NCI-H1417 (cell line): ENCODE data around the gene ESPL1.

Source experiments
- DNase-seq, 3 experiments: peaks; one replicate each; lab custom pipeline; 2025; lab: John Stamatoyannopoulos, UW

Gene ESPL1

DNA sequence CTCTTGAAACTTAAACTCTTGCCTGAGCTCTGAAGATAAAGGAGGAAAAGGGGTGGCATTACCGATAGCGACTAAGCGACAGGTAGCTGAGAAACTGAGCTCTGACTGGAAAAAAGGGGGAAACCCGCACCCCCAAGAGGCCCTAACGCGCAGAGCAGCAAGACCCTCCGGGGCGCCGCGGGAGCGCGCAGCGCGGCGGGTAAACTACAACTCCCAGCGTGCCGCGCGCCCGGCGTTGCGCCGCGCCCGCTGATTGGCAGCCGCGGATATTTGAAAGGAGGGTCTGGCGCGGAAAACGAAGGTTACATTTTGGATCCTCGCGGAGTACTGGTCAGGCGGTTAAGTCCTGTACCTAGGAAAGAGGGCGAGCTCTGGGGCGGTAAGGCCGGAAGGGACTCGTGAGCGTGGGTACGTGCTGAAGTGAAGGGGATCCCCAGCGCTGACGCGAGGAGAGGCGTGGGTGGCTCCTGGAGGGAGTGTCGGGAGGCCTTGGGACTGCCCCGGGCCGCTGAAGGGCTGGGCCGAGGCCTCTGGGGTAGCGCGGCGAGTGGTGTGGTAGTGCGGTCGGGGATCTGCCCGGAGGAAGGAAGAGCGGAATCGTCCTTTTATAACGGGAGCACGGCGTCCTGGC, at the start of gene ESPL1:
Gene ESPL1, plus strand, starts transcription at position 301 of the 631 bp plus-strand sequence. CDS start 468 bp downstream, outside the sequence.
- DNase-seq, result peak; percentile 74 to 90 (median 90)

DNA sequence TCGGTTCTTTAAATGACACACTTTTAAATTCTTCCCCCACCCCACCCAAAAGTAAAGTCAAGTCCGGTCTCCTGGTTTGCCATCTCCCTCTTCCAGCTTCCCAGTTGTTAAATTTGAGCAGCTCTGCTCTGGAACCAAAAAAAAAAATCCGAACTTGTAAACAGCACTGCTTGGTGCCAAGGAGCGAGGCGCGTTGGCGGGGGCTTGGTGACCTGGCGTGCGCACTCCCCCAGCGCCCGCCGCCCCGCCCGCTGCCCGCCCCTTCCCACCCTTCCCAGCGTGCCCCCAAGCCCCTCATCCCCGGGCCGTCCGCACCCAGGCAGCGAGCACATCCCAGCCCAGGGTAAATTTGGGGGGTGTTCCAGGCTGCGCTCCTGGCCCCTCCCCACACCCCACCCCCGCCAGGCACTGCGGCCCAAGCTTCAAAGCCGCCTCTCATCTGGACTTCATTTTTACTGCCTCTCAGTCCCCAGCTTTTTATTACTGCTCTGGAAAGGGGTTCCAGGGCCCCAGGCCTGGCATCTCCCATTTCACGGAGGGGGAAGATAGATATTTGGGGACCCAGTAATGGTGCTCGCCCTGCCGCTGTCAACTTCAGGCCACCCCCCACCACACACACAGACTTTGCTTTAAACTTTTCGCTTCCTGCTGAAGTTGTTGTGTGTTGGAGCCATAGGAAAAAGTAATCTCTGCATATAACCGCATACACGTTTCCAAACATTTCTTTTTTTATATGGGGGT, 49.4 kb upstream of the ESPL1 start:
- DNase-seq, result no peak

DNA sequence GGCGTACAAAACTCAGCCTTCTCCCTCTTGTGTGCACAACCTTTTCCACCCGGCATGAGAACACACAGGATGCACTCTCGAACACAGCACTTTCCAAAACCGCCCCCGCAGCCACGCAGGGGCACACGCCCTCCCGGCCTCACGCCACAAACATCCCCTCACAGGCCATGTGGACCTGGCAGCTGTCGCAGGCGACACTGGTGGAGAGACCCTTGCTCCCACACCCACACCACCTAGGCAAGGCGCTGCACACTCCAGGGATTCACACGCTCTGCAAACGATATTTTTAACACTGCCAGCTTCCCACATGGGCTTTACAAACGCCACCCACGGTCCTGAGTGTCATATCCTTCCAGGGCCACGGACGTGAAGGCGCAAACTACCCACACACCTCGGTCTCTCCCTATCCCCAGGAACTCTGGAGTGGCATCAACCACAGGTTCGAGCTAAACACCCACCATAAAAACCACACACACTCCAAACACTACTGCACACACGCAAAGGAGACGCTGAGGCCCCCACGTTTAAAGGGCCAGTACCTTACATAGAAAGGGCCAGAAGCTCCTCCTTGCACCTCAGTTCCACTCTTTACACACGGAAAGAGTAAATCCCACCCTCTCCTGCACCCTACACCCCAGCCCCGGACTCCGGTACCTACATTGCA, 48.7 kb upstream of the ESPL1 start:
- DNase-seq, result peak in 1 of 3 experiments; percentile 50

DNA sequence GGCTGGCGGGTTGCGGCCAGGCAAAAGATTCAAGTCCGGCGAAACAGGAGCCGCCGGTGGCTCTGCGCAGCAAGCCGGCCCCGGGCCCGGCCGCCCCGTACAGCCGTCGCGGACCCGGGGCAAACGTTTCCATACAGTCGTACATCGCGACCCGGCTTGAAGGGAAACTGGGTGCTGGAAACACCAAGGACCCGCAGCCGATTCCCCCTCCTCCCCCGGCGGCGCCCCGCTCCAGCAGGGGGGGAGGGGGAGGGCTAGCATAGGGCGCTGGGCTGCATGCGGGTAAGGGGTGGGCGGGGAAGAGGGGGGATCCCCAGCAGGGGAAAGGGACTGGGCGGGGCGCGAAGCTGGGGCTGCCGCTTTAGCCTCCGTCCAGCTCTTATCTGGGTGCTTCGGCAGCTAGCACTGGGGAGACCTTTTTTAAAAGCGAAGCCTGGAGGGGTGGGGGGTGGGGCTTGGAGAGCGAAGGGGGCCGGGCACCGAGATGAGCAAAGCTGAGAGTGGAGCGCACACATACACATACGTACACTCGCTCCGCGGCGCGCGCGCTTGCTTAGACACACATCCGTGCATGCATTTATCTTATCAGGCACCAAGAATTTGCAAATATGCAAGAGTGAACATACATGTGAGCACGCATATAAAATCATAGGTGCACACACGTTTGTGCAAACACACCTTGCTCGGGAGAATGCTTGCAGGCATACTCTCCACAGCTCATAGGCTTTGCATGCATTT, 48.0 kb upstream of the ESPL1 start:
- peak; percentile 33 to 76 (median 74) for DNase-seq

DNA sequence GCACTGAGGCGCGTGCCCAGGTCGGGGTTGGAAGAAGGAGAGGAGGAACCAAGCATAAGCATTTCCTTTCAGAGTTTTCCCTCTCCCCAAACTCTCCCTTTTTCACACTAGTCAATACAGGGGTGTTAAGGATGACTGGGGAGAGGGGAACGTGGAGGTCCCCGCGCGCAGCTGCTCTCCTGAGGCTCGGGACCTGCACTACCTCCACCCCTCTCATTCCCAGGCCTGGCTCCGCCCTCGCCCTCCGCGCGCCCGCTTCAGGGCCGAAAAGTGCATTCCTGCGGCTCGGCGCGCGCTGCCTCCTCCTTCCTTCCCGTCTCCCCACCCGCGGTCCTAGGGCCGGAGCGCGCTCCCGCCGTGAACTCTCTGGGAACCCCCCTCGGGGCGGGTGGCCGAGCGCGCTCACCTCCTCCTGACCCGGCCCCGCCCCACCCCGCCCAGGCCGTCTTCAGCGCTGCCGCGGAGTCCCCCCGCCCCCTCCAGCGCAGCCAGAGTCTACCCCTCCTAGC, 47.4 kb upstream of the ESPL1 start:
- peak; percentile 65 to 78 (median 77) for DNase-seq

DNA sequence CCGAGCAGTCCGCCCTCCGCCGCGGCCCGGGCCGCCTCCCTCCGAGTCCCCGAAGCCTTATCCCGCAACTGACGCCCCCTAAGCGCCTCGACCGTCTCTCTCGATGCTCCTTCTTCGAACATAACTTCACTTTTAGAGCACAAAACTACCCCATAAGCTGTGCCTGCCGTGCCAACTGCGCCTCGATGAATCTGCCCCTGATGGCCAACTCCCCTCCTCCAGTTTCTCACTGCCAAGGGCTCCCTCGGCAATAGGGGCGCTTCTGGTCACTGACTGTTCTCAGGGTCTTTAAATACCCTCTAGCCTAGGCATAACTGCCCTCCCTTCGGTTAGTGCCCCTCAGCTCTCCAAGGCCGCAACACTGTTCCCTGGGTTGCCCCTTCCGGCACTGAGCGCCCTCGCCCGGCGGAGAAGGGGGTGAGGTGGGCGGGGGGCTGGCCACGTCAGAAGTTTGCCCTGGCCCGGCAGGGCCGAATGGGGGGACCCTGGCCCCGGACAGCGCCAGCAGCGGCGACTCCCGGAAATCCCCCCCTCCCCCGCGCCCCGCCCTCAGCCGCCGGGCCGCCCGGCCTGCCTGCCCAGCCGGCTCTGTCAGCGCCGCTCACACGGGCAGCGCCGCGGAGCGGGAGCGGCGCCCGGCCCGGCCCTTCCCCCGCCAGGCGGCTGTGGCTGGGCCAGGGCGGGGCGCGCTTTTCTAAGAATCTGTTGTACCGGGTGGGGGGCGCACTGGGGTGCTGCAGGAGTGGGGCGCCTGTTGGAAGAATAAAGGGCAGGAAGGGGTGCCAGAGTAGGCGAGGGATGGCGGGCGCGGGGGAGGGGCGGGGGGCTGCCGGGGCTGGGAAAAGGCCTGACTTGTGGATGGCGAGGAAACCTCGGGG, 46.7 kb upstream of the ESPL1 start:
- peak; percentile 24 to 75 (median 75) for DNase-seq

DNA sequence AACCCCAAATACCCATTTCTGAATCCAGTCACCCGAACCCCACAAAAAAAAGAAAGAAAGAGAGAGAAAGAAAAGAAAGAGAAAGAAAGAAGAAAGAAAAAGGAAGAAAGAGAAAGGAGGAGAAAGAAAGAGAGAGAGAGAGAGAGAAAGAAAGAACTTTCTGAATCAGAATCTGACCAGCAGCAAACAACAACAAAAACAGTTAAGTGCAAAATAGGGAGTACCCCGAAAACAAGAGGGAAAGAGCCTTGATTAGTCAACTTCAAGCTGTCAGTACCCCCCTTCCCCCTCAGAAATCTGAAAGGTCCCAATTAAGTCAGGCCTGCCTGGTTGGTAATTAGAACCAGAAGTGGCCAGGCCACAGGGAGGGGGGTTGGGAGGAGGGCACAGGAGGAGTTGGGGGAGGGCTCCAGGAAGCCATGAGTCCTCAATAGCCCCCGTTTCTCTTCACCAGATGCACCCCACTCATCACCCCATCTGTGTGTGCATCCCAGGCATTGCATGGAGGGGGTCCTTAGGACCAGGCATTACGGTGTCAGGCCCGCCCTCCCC, 45.9 kb upstream of the ESPL1 start:
- peak in 1 of 3 experiments; percentile 35 for DNase-seq

DNA sequence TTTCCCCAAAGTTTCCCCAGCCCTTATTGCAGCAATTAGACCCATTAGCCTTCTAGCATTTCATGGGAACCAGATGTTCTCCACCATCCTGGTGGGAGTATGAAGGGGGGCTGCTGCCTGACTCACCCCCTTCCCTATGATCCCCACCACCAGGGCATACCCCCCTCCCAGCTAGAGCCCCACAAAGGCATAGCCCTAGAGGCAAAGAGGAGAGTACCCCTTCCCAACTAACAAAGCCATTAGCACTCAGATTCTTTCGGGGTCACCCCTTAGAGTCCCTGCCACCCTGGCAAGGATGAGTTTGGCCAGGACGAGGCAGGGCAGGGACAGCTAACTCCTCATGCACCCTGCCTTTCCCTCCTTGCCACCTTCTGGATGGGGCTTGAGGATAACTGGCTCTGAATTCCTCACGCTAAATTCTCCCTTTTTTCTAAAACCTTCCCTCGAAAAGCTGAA, 45.3 kb upstream of the ESPL1 start:
- DNase-seq, result no peak

DNA sequence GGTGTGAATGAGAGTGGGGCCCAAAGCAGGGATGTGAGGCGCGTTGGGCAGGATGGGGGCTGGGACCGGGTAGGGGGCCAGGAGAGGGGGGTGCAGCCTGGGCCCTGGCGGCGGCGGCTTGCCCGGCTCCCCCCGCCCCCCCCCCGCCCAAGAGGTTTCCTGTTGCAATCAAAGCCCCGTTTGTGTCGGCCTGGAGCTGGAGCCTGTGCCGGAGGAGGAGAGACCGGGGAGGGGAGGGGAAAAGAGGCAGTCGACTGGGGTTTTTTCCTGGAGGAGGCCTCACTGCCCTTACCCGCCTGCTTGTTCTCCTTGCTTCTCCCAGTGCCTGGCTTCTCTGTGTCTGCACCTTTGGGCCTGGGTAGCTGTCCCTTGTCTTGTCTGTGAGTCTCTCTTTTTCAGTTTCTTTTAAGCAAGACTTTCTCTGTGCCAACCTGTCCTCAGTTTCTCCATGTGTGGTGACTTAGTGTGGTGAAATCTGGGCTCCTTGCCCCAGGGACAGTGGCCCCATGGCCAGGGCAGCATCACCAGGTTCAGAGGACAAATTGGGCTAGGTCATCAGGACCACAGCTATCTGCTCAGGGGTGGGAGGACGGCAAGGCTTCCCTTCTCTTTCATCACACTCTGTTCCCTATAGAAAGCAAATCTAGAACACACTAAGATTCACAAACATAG, 44.6 kb upstream of the ESPL1 start:
- DNase-seq, result no peak

DNA sequence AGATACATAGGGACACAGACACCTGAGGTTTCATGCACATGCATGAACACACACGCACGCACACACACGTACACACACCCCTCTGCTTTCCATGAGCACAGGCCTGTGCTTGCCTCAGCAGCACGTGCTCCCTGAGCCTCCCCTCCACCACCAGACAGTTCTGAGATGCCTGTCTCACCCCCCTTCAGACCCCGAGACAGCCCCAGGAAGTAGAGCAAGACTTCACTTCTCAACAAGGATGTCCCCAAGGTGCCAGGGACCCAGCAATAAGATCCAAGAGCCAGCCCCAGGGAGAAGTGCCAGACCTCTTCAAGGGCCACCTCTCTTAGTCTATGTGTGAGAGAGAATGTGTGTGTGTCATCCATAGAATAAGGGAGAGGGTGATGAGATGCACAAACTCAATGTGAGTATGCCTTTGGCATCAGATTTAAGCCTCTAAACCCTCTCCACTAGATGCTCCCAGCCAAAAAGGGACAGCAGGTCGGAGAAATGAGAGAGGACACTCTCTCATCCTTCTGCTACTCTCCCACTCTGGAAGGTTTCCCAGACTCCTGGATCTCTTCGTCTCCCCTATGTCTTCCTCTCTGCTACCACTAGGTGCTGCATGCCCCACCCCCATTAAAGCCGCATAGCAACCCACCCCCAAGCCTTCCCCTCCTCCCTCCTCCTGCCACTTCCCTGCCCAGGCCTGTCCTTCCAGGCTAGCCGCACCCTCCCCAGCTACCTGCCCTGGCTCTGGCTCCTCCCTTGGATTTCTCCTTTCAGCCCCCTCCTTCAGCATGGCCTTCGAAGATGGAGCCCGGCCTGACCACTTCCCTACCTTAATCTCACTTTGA, 43.8 kb upstream of the ESPL1 start:
- DNase-seq, result peak in 1 of 3 experiments; percentile 27

DNA sequence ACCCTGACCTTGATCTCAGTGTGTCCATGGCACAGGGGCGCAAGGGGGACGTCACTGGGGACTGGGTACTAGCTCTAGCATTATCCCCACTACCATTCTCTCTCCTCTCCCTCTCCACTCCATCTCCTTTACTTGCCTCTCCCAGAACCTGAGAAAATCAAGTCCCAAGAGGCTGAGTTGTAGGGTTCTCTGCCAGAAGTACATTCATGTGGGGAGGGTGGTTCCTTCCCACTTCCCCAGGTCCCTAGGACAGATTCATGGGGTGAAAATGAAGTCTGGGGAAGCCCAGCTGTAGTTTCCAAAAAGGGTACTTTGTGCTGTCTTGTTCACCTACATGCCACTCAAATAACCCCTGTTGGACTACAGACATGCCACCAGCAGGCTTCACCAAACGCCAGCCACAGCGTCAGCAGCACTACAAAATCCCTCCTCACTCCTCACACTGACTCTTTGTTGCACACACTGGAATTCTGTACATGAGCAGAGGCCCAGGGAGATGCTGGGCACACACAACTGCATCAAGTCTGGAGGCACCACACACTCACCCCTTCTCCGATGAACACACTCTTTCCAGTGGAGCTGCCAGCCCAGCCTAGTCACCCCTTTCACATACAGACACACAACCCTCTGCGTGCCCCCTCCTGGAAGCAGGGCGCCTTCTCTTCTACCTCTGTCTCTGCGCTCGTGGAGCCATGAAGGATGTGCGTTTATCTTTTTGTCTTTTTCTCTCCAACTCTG, 43.0 kb upstream of the ESPL1 start:
- no peak for DNase-seq

DNA sequence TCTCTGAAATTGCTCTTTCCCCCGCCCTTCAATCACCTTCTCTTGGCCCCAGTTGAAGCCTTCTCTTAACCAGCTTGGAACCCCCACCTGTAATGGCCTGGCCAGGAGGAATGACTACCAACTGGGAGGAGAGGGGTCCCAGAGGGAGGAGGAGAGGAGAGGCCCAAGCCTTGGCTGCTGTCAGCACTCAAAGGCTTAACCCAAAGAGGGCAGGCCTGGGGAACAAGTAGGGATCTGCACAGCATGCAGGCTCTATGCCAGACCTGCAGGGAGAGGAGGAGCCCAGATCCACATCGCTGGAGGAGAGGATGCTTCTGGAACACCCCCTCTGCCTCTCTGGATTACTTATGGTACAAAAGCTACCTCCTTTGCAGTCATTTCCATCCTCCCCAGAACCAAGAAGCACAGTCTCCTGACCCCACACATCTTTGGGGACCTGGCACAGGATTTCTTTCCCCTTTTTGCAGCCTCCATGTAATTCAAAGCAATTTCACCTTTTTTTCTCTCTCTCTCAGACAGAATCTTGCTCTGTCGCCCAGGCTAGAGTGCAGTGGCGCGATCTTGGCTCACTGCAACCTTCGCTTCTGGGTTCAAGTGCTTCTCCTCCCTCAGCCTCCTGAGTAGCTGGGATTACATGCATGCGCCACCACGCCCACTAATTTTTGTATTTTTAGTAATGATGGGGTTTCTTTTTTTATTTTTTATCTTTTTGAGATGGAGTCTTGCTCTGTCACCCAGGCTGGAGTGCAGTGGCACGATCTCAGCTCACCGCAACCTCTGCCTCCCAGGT, 42.3 kb upstream of the ESPL1 start:
- DNase-seq, result no peak

DNA sequence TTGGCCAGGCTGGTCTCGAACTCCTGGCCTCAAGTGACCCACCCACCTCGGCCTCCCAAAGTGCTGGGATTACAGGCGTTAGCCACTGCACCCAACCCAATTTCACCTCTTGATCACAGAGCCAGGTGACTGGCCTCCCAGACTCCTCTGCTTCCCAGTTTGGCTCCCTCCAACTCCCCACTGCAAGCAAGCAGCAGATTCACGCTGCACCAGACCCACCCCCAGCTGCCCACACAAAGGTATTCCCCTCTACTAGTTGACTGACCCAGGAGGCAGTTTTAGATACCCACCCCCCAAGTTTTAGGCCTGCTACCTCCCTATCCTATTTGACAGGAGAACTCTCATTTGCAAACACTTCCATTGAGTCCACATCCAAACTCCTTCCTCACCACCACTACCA, 41.3 kb upstream of the ESPL1 start:
- no peak for DNase-seq

DNA sequence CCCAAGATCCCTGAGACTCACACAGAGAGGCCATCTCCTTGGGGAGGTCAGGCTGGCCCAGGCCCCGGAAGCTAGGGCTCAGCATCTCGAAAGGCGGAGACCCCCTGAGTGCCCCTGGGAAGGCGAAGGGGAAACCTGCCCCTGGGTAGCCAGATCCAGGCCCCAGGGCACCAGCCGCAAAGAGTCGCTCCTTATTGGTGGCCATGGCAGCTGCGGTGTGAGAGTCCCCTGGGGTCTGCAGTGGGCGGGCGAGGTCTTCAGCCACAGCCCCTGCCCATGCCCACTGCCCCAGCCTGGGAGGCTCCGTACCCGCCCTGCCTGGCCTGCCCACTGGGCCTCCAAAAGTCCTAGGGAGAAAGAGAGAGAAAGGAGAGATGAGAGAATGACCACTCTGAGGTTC, 40.8 kb upstream of the ESPL1 start:
- DNase-seq, result no peak

DNA sequence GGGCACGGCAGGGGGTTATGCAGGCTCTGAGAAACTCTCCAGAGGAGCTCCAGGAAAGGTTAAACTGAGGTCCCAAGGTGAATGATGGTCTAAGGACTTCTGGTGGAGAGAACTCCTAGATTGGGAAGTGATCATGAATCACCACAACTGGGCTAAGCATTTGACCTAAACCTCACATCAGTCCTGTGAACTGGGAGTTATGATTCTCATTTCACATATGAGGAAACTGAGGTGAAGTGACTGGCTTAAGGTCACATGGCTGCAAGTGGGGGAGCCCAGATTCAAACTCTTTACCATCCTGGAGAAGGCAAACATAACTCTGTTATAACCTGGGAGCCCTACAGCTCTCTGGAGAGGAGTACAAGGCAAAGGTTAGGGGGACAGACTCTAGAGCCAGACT, 40.3 kb upstream of the ESPL1 start:
- no peak for DNase-seq

DNA sequence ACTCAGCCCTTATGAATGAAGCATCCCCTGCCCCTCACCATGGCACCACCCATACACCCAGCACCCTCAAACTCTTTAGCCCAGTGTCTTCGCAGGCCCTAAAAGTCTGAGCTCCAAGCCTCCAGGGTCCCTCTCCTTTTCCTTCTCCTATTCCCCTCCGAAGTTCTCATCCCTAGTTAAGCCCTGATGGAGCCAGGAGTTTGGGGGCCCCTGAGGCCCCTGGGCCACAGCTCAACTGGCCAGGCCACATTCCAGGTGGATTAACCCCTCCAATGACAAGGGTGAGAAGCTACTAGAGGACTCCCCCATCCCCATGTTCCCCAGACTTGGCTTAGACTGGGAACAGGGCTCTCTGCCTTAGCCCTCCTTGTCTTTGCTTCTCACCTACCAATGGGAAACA, 38.6 kb upstream of the ESPL1 start:
- no peak for DNase-seq

DNA sequence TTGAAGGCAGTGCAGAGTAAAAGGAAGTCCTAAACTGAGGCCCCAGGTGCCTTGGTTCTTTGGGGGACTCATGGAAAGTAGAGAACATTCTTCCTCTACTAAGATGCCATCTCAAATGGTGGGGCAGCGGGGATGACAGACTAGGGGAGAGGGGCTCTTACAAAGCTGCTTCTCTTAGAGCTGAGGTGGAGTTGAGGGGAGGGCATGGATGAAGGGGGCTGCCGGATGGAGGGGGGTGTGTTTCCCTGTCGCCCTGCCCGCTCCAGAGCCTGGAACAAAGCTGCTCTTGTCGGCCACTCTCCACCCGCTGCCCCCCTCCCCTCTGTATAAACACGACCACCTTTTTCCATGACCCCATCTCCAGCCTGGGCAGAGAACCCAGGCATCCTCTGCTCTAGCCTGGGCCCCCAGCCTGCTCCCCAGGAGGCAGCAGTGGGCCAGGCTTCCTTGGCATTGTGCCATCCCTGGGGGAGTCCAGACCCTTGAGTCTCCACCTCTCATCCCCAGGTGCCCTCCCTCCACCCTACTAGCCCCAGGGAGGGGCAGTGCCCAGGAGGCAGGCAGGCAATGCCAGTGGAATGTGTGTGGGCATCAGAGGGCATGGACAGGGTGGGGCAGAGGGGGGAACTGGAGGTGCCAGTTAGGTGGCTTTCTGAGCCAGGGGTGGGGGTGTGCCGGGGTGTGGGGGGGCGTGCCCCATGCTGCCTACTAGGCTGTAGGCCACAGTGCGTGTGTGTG, 37.8 kb upstream of the ESPL1 start:
- peak in 1 of 3 experiments; percentile 17 for DNase-seq
